K562 (cell line): ENCODE measurements around the gene ZSCAN1. TPM values are rescaled to one million over a fixed set of nuclear protein-coding genes. Genes with fewer than 3 reads are reported as not detected.
A peak's percentile ranks its signal among the peaks of the same experiment; 100 is the strongest.

Source experiments
- ATAC-seq: fragments of 200-7000 bp; cut with Tn5 transposase; 3 replicates; pipeline ENCODE4 v1.9.1; 2020; ENCODE audit warnings: moderate library complexity
- BruUV-seq: library from RNA; stranded (reverse); fragments of 400-500 nt; replicated peaks from 2 replicates; lab custom pipeline; 2021; lab: Mats Ljungman, UMichigan
- CTCF ChIA-PET: fragments of 300-600 bp; formaldehyde crosslinking; extraction: SDS; loops from one replicate; lab custom pipeline; 2021; ENCODE audit warnings: low intra/inter-chr PET ratio; lab: Yijun Ruan, JAX
- POLR2A ChIA-PET: fragments of 300-600, 350-650 bp; sonication (Branson Sonifier 250); formaldehyde crosslinking; extraction: SDS; loops from one replicate; lab custom pipeline; 2021; ENCODE audit warnings: antibody characterized with exemption, inconsistent platforms; lab: Yijun Ruan, JAX
- DNase-seq, 4 experiments: peaks; one replicate each; pipeline versions ENCODE4 v3.0.0 to v3.0.0-alpha.2; 2011 to 2018; ENCODE audit warnings: low spot score in 3 of 4, mixed read lengths in 3 of 4; ENCODE audit errors: extremely low read depth in 1 of 4
- FAIRE-seq: peaks from 2 replicates; lab custom pipeline; 2011; peaks lifted over from hg19 to GRCh38; lab: Jason Lieb, UNC
- H2AFZ ChIP-seq: 2 replicates; pipeline ENCODE4 v1.6.0; 2011; ENCODE audit warnings: low read depth, low read length, control low read depth, inconsistent platforms
- H3K27ac ChIP-seq: fragments of 200-600 bp; 3 replicates; pipeline ENCODE4 v1.8.0; 2011; ENCODE audit warnings: low read depth, mild to moderate bottlenecking, control low read depth, inconsistent platforms, low read length, moderate library complexity, mixed read lengths; ENCODE audit errors: extremely low read depth
- H3K27me3 ChIP-seq, 2 experiments: fragments of 300-600 bp in 1 of 2; 2 replicates in 1 of 2; 3 replicates in 1 of 2; pipeline versions ENCODE4 v1.6.0 to v1.8.0; 2011; ENCODE audit warnings: inconsistent platforms in 2 of 2, low read length in 2 of 2, mild to moderate bottlenecking in 1 of 2, mixed read lengths in 1 of 2, moderate library complexity in 1 of 2; ENCODE audit not compliant: control insufficient read depth in 2 of 2, insufficient read depth in 2 of 2
- H3K36me3 ChIP-seq: fragments of 300-600 bp; 3 replicates; pipeline ENCODE4 v1.8.0; 2011; ENCODE audit warnings: mild to moderate bottlenecking, low read length, inconsistent platforms; ENCODE audit not compliant: control insufficient read depth, insufficient read depth
- H3K4me1 ChIP-seq, 2 experiments: fragments of 200-600 bp in 1 of 2; replicated peaks in 1 of 2; 2 replicates in 1 of 2; 3 replicates in 1 of 2; pipeline versions ENCODE4 v1.5.1 to v1.8.0; 2011; ENCODE audit warnings: inconsistent platforms in 2 of 2, low read length in 2 of 2, mild to moderate bottlenecking in 1 of 2, mixed read lengths in 1 of 2, moderate library complexity in 1 of 2; ENCODE audit not compliant: control insufficient read depth in 2 of 2, insufficient read depth in 2 of 2
- H3K4me2 ChIP-seq: 2 replicates; pipeline ENCODE4 v1.6.1; 2011; ENCODE audit warnings: low read length, control low read depth, inconsistent platforms, mixed read lengths; ENCODE audit not compliant: insufficient read depth
- H3K4me3 ChIP-seq: fragments of 200-600 bp; sonication (generic), shearing (Covaris generic); 2 replicates; pipeline ENCODE4 v1.5.1; 2016; ENCODE audit warnings: control low read depth, inconsistent platforms
- H3K79me2 ChIP-seq: fragments of 200-600 bp; 3 replicates; pipeline ENCODE4 v1.8.0; 2011; ENCODE audit warnings: low read length, inconsistent platforms; ENCODE audit not compliant: control insufficient read depth, insufficient read depth
- H3K9ac ChIP-seq, 2 experiments: 2 replicates each; pipeline versions ENCODE4 v1.6.0 to v1.6.1; 2011; ENCODE audit warnings: low read depth in 2 of 2, low read length in 2 of 2, control low read depth in 1 of 2, inconsistent platforms in 1 of 2, mild to moderate bottlenecking in 1 of 2, mixed read lengths in 1 of 2; ENCODE audit not compliant: insufficient read depth in 1 of 2
- H3K9me1 ChIP-seq: one replicate; pipeline ENCODE4 v1.6.0; 2011; ENCODE audit warnings: inconsistent platforms, mild to moderate bottlenecking, low read length, moderate library complexity; ENCODE audit not compliant: control insufficient read depth, insufficient read depth
- H3K9me3 ChIP-seq: replicated peaks from 2 replicates; pipeline ENCODE4 v1.5.1; 2011; ENCODE audit warnings: low read depth, low read length, inconsistent platforms; ENCODE audit not compliant: control insufficient read depth, insufficient read depth
- H4K20me1 ChIP-seq: replicated peaks from 2 replicates; pipeline ENCODE4 v1.6.1; 2011; ENCODE audit warnings: low read length, inconsistent platforms, mixed read lengths; ENCODE audit not compliant: control insufficient read depth, insufficient read depth
- BRF2 ChIP-seq: IDR thresholded peaks from 3 replicates; pipeline ENCODE4 v1.6.1; 2011; ENCODE audit warnings: borderline replicate concordance, mild to moderate bottlenecking; ENCODE audit not compliant: insufficient read length, insufficient read depth
- HDAC1 ChIP-seq, 2 experiments: fragments of 450-650 bp; IDR thresholded peaks; 2 replicates each; pipeline ENCODE4 v1.6.1; 2016 to 2017; ENCODE audit warnings: inconsistent platforms in 1 of 2, mild to moderate bottlenecking in 1 of 2, moderate library complexity in 1 of 2
- MTA1 ChIP-seq: fragments of 450-650 bp; IDR thresholded peaks from 2 replicates; pipeline ENCODE4 v1.6.1; 2017; ENCODE audit warnings: borderline replicate concordance
- SETDB1 ChIP-seq: IDR thresholded peaks from one replicate; pipeline ENCODE4 v1.6.1; 2012; ENCODE audit warnings: low read length, control low read depth, inconsistent platforms
- ZNF764 ChIP-seq: fragments of 250-450 bp; sonication (Bioruptor Pico); IDR thresholded peaks from 2 replicates; pipeline ENCODE4 v1.4.0; 2020; ENCODE audit warnings: low read depth, mild to moderate bottlenecking, moderate library complexity
- WGBS: fragments of 100-300 bp; shearing (Covaris generic); methylation state at CpG from one replicate; pipeline ENCODE4 v1.1.6; 2016; ENCODE audit warnings: low coverage, mixed read lengths; ENCODE audit not compliant: insufficient coverage; ENCODE audit errors: missing lambda C conversion rate; 5-methylcytosine and 5-hydroxymethylcytosine counted together
- in situ Hi-C: fragments of 300-500 bp; cut with MboI; formaldehyde crosslinking; loops from 4 replicates; pipeline ENCODE4 v1.15.0; 2018; ENCODE audit warnings: inconsistent platforms, mixed read lengths
- intact Hi-C: fragments of 100-400 bp; cut with micrococcal nuclease; formaldehyde crosslinking; loops from 2 replicates; pipeline ENCODE4 v1.14.2; 2022
- polyA plus RNA-seq, 8 experiments: library from polyadenylated mRNA; depleted of rRNA in 4 of 8; stranded (reverse) in 5 of 8; unstranded in 3 of 8; fragments of >200 nt; fragmentation: Nextera tagmentation in 2 of 8; fragmentation: Illumina TruSeq in 1 of 8; extraction: Ambion mirVana in 2 of 8; extraction: Trizol in 1 of 8; gene quantifications; 2 replicates each; pipeline versions ENCODE4 v1.2.1 to v1.2.3, GENCODE V29; 2011 to 2014; ENCODE audit warnings: inconsistent platforms in 1 of 8, missing spikeins in 1 of 8
- total RNA-seq, 7 experiments: library from RNA; depleted of rRNA in 6 of 7; stranded (reverse); fragments of >200 nt in 6 of 7; fragmentation: Illumina TruSeq in 2 of 7; extraction: Trizol in 2 of 7; gene quantifications; 2 replicates each; pipeline versions ENCODE4 v1.2.1 to v1.2.3, GENCODE V29; 2011 to 2021; ENCODE audit warnings: low replicate concordance in 1 of 7
- TF ChIP-seq, protein P1 (sequence below), 2 experiments: fragments of 450-650 bp; formaldehyde crosslinking in 1 of 2; IDR thresholded peaks; 2 replicates each; pipeline versions ENCODE4 v1.4.0 to v1.6.1; 2014 to 2020; ENCODE audit warnings: mild to moderate bottlenecking in 2 of 2, borderline replicate concordance in 1 of 2, low read depth in 1 of 2
- TF ChIP-seq, protein P2 (sequence below), 3 experiments: IDR thresholded peaks in 2 of 3; conservative IDR thresholded peaks in 1 of 3; 2 replicates each; pipeline ENCODE4 v1.5.1; 2011 to 2012; ENCODE audit warnings: low read length in 3 of 3, mild to moderate bottlenecking in 3 of 3, control low read depth in 2 of 3, improper control_type of control experiment in 1 of 3, inconsistent platforms in 1 of 3, low read depth in 1 of 3, mixed read lengths in 1 of 3, moderate library complexity in 1 of 3; ENCODE audit not compliant: insufficient read depth in 2 of 3

Gene ZSCAN1
- total and polyA plus RNA-seq, 9 of the 15 experiments (the other 6 are each of a cell fraction or from before 2014, with no cell fraction given), result not detected

- Histone ChIP-seq H3K9ac (no peak overlapping the region), H3K4me2 (no peak overlapping the region), H2AFZ (no peak overlapping the region), H3K36me3 (no peaks in the 10 kb centered on the region), H3K4me3 (no peak overlapping the region), H3K9me3 (no peaks in the 10 kb centered on the region; the same call in 1 of the 2 replicates), H3K27me3 (no peaks in the 10 kb centered on the region), H3K79me2 (no peaks in the 10 kb centered on the region), H3K4me1 (peaks cover 0 to 16% of the 10 kb centered on the region in 2 experiments; a peak in 2 of 5 replicates), H3K27ac (no peak overlapping the region), H4K20me1 (no peaks in the 10 kb centered on the region), H3K9me1 (no peaks in the 10 kb centered on the region)
- no peak for ATAC-seq
- in situ Hi-C loops, result no loop called here
- no peak for FAIRE-seq
- 0% methylated on average over 1 of the region's 1 CpG for WGBS
- ChIA-PET POLR2A (no interaction called here), CTCF (interaction anchor here (0.9 kb wide), 1 partner anchor 600 kb away, joined by 3 read pairs; no protein-coding TSS in a partner anchor)
- intact Hi-C loops, result no loop called here
- no TSS peak for BruUV-seq
- DNase-seq, result peak in 2 of 4 experiments; percentile 17 to 18
- TF ChIP-seq, protein P1, sequence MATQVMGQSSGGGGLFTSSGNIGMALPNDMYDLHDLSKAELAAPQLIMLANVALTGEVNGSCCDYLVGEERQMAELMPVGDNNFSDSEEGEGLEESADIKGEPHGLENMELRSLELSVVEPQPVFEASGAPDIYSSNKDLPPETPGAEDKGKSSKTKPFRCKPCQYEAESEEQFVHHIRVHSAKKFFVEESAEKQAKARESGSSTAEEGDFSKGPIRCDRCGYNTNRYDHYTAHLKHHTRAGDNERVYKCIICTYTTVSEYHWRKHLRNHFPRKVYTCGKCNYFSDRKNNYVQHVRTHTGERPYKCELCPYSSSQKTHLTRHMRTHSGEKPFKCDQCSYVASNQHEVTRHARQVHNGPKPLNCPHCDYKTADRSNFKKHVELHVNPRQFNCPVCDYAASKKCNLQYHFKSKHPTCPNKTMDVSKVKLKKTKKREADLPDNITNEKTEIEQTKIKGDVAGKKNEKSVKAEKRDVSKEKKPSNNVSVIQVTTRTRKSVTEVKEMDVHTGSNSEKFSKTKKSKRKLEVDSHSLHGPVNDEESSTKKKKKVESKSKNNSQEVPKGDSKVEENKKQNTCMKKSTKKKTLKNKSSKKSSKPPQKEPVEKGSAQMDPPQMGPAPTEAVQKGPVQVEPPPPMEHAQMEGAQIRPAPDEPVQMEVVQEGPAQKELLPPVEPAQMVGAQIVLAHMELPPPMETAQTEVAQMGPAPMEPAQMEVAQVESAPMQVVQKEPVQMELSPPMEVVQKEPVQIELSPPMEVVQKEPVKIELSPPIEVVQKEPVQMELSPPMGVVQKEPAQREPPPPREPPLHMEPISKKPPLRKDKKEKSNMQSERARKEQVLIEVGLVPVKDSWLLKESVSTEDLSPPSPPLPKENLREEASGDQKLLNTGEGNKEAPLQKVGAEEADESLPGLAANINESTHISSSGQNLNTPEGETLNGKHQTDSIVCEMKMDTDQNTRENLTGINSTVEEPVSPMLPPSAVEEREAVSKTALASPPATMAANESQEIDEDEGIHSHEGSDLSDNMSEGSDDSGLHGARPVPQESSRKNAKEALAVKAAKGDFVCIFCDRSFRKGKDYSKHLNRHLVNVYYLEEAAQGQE (IDR thresholded peaks at IDR 0.05; ENCODE audit: borderline replicate concordance), result peak; percentile 32; the same call in 1 of the 2 replicates
- TF ChIP-seq, protein P1 (CRISPR knock-in tag; IDR thresholded peaks at IDR 0.05; ENCODE audit: low read depth), result no peak
- TF ChIP-seq ZNF764 (no peak), SETDB1 (no peak), BRF2 (no peak), HDAC1 (IDR thresholded peaks at IDR 0.05) (no peak), MTA1 (no peak)
- TF ChIP-seq, protein P2, sequence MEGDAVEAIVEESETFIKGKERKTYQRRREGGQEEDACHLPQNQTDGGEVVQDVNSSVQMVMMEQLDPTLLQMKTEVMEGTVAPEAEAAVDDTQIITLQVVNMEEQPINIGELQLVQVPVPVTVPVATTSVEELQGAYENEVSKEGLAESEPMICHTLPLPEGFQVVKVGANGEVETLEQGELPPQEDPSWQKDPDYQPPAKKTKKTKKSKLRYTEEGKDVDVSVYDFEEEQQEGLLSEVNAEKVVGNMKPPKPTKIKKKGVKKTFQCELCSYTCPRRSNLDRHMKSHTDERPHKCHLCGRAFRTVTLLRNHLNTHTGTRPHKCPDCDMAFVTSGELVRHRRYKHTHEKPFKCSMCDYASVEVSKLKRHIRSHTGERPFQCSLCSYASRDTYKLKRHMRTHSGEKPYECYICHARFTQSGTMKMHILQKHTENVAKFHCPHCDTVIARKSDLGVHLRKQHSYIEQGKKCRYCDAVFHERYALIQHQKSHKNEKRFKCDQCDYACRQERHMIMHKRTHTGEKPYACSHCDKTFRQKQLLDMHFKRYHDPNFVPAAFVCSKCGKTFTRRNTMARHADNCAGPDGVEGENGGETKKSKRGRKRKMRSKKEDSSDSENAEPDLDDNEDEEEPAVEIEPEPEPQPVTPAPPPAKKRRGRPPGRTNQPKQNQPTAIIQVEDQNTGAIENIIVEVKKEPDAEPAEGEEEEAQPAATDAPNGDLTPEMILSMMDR (IDR thresholded peaks at IDR 0.05 in 2 of 3, conservative IDR thresholded peaks at IDR 0.05 in 1 of 3; ENCODE audit: insufficient read depth in 2 of 3, low read depth in 1 of 3, low read length in 3 of 3), result peak; percentile 12 to 45 (median 34); a peak in 2 of 6 replicates
Measured at GRCh38 chr19:58007285-58007684, 26.5 kb upstream of the ZSCAN1 start.
